ENCODE measurements around the gene RCOR1.

- TF ChIP-seq, protein P1, sequence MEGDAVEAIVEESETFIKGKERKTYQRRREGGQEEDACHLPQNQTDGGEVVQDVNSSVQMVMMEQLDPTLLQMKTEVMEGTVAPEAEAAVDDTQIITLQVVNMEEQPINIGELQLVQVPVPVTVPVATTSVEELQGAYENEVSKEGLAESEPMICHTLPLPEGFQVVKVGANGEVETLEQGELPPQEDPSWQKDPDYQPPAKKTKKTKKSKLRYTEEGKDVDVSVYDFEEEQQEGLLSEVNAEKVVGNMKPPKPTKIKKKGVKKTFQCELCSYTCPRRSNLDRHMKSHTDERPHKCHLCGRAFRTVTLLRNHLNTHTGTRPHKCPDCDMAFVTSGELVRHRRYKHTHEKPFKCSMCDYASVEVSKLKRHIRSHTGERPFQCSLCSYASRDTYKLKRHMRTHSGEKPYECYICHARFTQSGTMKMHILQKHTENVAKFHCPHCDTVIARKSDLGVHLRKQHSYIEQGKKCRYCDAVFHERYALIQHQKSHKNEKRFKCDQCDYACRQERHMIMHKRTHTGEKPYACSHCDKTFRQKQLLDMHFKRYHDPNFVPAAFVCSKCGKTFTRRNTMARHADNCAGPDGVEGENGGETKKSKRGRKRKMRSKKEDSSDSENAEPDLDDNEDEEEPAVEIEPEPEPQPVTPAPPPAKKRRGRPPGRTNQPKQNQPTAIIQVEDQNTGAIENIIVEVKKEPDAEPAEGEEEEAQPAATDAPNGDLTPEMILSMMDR (optimal IDR thresholded peaks at IDR 0.05 in 1 of 3, IDR thresholded peaks at IDR 0.05 in 1 of 3, conservative IDR thresholded peaks at IDR 0.05 in 1 of 3; ENCODE audit: extremely low read depth in 1 of 3, insufficient read depth in 2 of 3, low read length in 3 of 3), result no peak
- no peak for TF ChIP-seq EZH2 (IDR thresholded peaks at IDR 0.05; ENCODE audit: low read length)
These were observed 142.0 kb downstream of the RCOR1 start for GRCh38 chr14:102734436-102734835.

Data from keratinocyte (primary cell).